Panc1 (cell line): ENCODE results near the gene ZNF79. TPM values are rescaled to one million over a fixed set of nuclear protein-coding genes. Genes with fewer than 3 reads are reported as not detected.

Experiments used
- ATAC-seq: fragments of 200-7000 bp; cut with Tn5 transposase; 2 replicates; pipeline ENCODE4 v1.9.1; 2020; ENCODE audit warnings: mild to moderate bottlenecking, moderate library complexity
- BruUV-seq: library from RNA; stranded (reverse); fragments of 400-500 nt; replicated peaks from 2 replicates; lab custom pipeline; 2021; lab: Mats Ljungman, UMichigan
- CTCF ChIA-PET: fragments of 300-600 bp; sonication (Branson Sonifier 250); formaldehyde crosslinking; loops from one replicate; lab custom pipeline; 2022; ENCODE audit warnings: antibody characterized with exemption; lab: Charles Lee
- POLR2A ChIA-PET: fragments of 300-600 bp; sonication (Branson Sonifier 250); formaldehyde crosslinking; loops from one replicate; lab custom pipeline; 2022; ENCODE audit warnings: antibody characterized with exemption; lab: Charles Lee
- DNase-seq: peaks from one replicate; pipeline ENCODE4 v3.0.0-alpha.2; 2010; ENCODE audit warnings: low read depth, low spot score
- H3K27ac ChIP-seq: 2 replicates; pipeline ENCODE4 v1.5.1; 2011; ENCODE audit warnings: mild to moderate bottlenecking, low read length, inconsistent platforms
- H3K27me3 ChIP-seq: fragments of 200-500 bp; sonication (Bioruptor generic); 2 replicates; pipeline ENCODE4 v1.6.0; 2014; ENCODE audit warnings: low read length, inconsistent platforms; ENCODE audit not compliant: control insufficient read depth, insufficient read depth
- H3K36me3 ChIP-seq: fragments of 200-500 bp; sonication (Bioruptor generic); 2 replicates; pipeline ENCODE4 v1.5.1; 2014; ENCODE audit warnings: inconsistent platforms, mild to moderate bottlenecking, low read length, moderate library complexity; ENCODE audit not compliant: control insufficient read depth, insufficient read depth
- H3K4me1 ChIP-seq: 2 replicates; pipeline ENCODE4 v1.5.1; 2011; ENCODE audit warnings: inconsistent platforms, mild to moderate bottlenecking, low read length, moderate library complexity; ENCODE audit not compliant: control insufficient read depth, insufficient read depth
- H3K4me3 ChIP-seq, 2 experiments: 2 replicates each; pipeline ENCODE4 v1.5.1; 2011 to 2012; ENCODE audit warnings: low read depth in 2 of 2, low read length in 2 of 2, mild to moderate bottlenecking in 2 of 2, inconsistent platforms in 1 of 2, moderate library complexity in 1 of 2
- H3K9me3 ChIP-seq: fragments of 200-500 bp; sonication (Bioruptor generic); 2 replicates; pipeline ENCODE4 v1.5.1; 2014; ENCODE audit warnings: low read depth, mild to moderate bottlenecking, inconsistent platforms, low read length, moderate library complexity; ENCODE audit not compliant: control insufficient read depth, insufficient read depth
- CTCF ChIP-seq: fragments of 450-650 bp; IDR thresholded peaks from 2 replicates; pipeline ENCODE4 v1.5.1; 2017; ENCODE audit warnings: mild to moderate bottlenecking
- POLR2AphosphoS5 ChIP-seq: IDR thresholded peaks from 2 replicates; pipeline ENCODE4 v1.6.1; 2012; ENCODE audit warnings: mild to moderate bottlenecking, low read depth, low read length, moderate library complexity
- REST ChIP-seq, 2 experiments: IDR thresholded peaks; 2 replicates each; pipeline ENCODE4 v1.6.1; 2011 to 2012; ENCODE audit warnings: low read depth in 2 of 2, control low read depth in 1 of 2, low read length in 1 of 2, mild to moderate bottlenecking in 1 of 2, moderate library complexity in 1 of 2; ENCODE audit not compliant: insufficient read depth in 1 of 2
- SIN3A ChIP-seq: IDR thresholded peaks from 2 replicates; pipeline ENCODE4 v1.6.1; 2012; ENCODE audit warnings: low read depth, mild to moderate bottlenecking, low read length, moderate library complexity, borderline replicate concordance; ENCODE audit not compliant: insufficient read depth
- TCF7L2 ChIP-seq: IDR thresholded peaks from 2 replicates; pipeline ENCODE4 v1.6.1; 2011; ENCODE audit warnings: mild to moderate bottlenecking, low read depth, low read length, inconsistent platforms
- in situ Hi-C: cut with HindIII; loops from 2 replicates; pipeline ENCODE4 v1.10.0; 2016; ENCODE audit warnings: low sequenced_read_pairs, low pct_unique_long_range_greater_than_20kb
- intact Hi-C: fragments of 100-400 bp; cut with micrococcal nuclease; formaldehyde crosslinking; loops from one replicate; pipeline ENCODE4 v1.10.0; 2022; ENCODE audit not compliant: unreplicated experiment
- total RNA-seq: library from RNA; stranded (reverse); gene quantifications from one replicate; pipeline ENCODE4 v1.2.1, GENCODE V29; 2021; ENCODE audit not compliant: unreplicated experiment

The ZNF79 gene
- total RNA-seq, 1 experiment from 2014 or later: 5.4 TPM

- intact Hi-C loops: no loop called here
- no peak overlapping the region for H3K4me3 ChIP-seq
- BruUV-seq: no TSS peak
- H3K4me1 ChIP-seq: peaks cover 6% of the 10 kb centered on the region; the same call in 1 of the 2 replicates
- no peak overlapping the region for H3K27ac ChIP-seq
- ATAC-seq (no peak), DNase-seq (no peak)
- H3K9me3 ChIP-seq: no peaks in the 10 kb centered on the region
- TF ChIP-seq TCF7L2 (no peak), REST (IDR thresholded peaks at IDR 0.05; ENCODE audit: insufficient read depth in 1 of 2, low read depth in 2 of 2, low read length in 1 of 2) (no peak), POLR2AphosphoS5 (no peak), CTCF (no peak; the same call in 1 of the 2 replicates), SIN3A (no peak)
- in situ Hi-C loops: no loop called here
- CTCF ChIA-PET: interaction anchor here (0.6 to 1.2 kb wide), 4 partner anchors 128 to 241 kb away, joined by 3 to 5 read pairs (median 3); no protein-coding TSS in a partner anchor
- H3K27me3 ChIP-seq: no peaks in the 10 kb centered on the region
- POLR2A ChIA-PET: interaction anchor here (0.7 kb wide), 1 partner anchor 11 kb away, joined by 8 read pairs; no protein-coding TSS in a partner anchor
- peaks cover 3% of the 10 kb centered on the region; the same call in 1 of the 2 replicates for H3K36me3 ChIP-seq
Observed at GRCh38 chr9:127455324-127455992, 31.3 kb downstream of the ZNF79 start.

- Histone ChIP-seq H3K27ac (no peak overlapping the region), H3K36me3 (peaks cover under 1% of the 10 kb centered on the region; the same call in 1 of the 2 replicates), H3K9me3 (no peaks in the 10 kb centered on the region), H3K4me3 (no peak overlapping the region), H3K4me1 (peaks cover 5% of the 10 kb centered on the region; the same call in 1 of the 2 replicates), H3K27me3 (no peaks in the 10 kb centered on the region)
- ChIA-PET POLR2A (no interaction called here), CTCF (no interaction called here)
- TF ChIP-seq SIN3A: no peak
- no peak for TF ChIP-seq REST (IDR thresholded peaks at IDR 0.05; ENCODE audit: insufficient read depth in 1 of 2, low read depth in 2 of 2, low read length in 1 of 2)
- no peak for TF ChIP-seq CTCF
- no peak for TF ChIP-seq TCF7L2
- no peak for TF ChIP-seq POLR2AphosphoS5
- intact Hi-C loops (no loop called here), in situ Hi-C loops (no loop called here)
- no TSS peak for BruUV-seq
- DNase-seq: no peak
- ATAC-seq: no peak
Observed at GRCh38 chr9:127457191-127457878, 33.2 kb downstream of the ZNF79 start.
